ENCODE measurements around the gene CDKN1A. TPM values are rescaled to one million over a fixed set of nuclear protein-coding genes. Genes with fewer than 3 reads are reported as not detected.

CDKN1A gene
- total and polyA plus RNA-seq, 12 donors = 23.3 to 357 (median 61.2) TPM

DNA sequence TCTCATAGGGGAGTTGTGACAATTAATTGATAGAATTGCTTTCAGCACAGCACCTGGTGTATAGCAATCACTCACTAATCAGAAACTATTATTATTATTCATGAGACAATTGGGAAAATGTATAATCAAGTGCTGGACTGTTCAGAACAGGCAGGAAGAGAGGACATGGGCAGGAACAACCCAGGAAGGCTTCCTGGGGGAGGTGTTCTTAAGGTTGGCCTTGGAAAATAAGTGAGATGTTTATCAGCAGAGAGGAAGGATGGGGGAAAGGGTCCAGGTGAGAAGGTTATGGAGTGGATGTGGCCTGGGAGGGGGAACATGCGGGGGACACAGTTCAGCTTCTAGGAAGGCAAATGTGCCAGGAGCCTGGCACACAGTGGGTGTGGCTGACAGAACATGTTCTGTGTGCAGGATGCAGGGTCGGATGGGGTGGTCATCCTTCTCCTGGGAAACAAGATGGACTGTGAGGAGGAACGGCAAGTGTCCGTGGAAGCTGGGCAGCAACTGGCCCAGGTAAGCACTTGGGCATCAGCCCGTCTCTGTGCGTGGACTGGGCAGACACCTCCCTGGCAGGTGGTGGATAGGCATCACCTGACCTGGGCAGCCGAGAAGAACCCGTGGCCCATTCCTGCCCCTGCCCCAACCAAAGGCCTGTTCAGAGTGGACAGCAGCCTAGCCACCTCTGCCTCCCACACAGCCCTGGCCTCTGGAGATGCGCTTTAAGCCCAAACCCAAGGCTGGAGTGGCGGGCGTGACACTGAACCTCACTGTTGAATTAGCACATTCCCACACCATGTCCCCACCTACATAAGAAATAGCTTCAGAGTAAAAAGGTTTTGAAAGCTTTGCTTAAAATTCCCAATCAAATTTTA lies 50.0 kb downstream of the CDKN1A start:
- H3K4me1 ChIP-seq = peaks cover 0 to 33% (median 10%) of the 10 kb centered on the region in 9 donors
- DNase-seq = no peak
- 65 to 70% methylated on average over 11 of the region's 11 CpGs for WGBS, 2 donors
- H3K27me3 ChIP-seq = no peaks in the 10 kb centered on the region
- no peak for ATAC-seq
- H3K27ac ChIP-seq = peak overlapping the region in 1 of 10 donors; percentile 47
- H3K36me3 ChIP-seq = no peaks in the 10 kb centered on the region
- intact Hi-C loops (cut with DNase I) = loop anchor here in 2 of 10 donors (5.0 to 10.0 kb wide), 2 partner anchors 36 to 114 kb away; no protein-coding TSS in a partner anchor
- TF ChIP-seq, protein P1, sequence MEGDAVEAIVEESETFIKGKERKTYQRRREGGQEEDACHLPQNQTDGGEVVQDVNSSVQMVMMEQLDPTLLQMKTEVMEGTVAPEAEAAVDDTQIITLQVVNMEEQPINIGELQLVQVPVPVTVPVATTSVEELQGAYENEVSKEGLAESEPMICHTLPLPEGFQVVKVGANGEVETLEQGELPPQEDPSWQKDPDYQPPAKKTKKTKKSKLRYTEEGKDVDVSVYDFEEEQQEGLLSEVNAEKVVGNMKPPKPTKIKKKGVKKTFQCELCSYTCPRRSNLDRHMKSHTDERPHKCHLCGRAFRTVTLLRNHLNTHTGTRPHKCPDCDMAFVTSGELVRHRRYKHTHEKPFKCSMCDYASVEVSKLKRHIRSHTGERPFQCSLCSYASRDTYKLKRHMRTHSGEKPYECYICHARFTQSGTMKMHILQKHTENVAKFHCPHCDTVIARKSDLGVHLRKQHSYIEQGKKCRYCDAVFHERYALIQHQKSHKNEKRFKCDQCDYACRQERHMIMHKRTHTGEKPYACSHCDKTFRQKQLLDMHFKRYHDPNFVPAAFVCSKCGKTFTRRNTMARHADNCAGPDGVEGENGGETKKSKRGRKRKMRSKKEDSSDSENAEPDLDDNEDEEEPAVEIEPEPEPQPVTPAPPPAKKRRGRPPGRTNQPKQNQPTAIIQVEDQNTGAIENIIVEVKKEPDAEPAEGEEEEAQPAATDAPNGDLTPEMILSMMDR (IDR thresholded peaks at IDR 0.05) = no peak
- no peak overlapping the region for H3K4me3 ChIP-seq
- no peaks in the 10 kb centered on the region for H3K9me3 ChIP-seq

DNA sequence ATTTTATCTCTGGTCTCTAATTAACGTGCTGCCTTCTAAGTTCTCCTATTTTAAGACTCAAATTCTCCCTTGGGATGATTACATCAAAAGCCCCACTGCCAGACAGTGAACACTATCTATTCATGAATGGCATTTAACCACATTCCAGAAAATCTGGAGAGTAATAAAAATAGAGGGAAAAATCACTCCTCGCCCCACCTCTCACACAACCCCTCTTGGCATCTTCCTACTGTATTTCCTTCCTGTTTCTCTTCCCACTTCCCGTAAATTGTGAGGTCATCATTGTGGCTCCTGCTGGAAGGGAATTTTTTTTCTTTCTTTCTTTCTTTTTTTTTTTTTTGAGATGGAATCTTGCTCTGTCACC lies 50.6 kb downstream of the CDKN1A start:
- Histone ChIP-seq H3K4me1 (peaks cover 0 to 33% (median 10%) of the 10 kb centered on the region in 9 donors), H3K9me3 (no peaks in the 10 kb centered on the region), H3K27ac (peak overlapping the region in 1 of 10 donors; percentile 47), H3K27me3 (no peaks in the 10 kb centered on the region), H3K4me3 (no peak overlapping the region), H3K36me3 (no peaks in the 10 kb centered on the region)
- DNase-seq = no peak
- ATAC-seq = peak in 1 of 8 donors; percentile 37
- TF ChIP-seq, protein P1 (IDR thresholded peaks at IDR 0.05) = no peak
- 26 to 36% methylated on average over 3 of the region's 3 CpGs for whole genome bisulfite sequencing, 2 donors
- intact Hi-C loops (cut with DNase I) = loop anchor here in 2 of 10 donors (5.0 to 10.0 kb wide), 2 partner anchors 37 to 114 kb away; no protein-coding TSS in a partner anchor

DNA sequence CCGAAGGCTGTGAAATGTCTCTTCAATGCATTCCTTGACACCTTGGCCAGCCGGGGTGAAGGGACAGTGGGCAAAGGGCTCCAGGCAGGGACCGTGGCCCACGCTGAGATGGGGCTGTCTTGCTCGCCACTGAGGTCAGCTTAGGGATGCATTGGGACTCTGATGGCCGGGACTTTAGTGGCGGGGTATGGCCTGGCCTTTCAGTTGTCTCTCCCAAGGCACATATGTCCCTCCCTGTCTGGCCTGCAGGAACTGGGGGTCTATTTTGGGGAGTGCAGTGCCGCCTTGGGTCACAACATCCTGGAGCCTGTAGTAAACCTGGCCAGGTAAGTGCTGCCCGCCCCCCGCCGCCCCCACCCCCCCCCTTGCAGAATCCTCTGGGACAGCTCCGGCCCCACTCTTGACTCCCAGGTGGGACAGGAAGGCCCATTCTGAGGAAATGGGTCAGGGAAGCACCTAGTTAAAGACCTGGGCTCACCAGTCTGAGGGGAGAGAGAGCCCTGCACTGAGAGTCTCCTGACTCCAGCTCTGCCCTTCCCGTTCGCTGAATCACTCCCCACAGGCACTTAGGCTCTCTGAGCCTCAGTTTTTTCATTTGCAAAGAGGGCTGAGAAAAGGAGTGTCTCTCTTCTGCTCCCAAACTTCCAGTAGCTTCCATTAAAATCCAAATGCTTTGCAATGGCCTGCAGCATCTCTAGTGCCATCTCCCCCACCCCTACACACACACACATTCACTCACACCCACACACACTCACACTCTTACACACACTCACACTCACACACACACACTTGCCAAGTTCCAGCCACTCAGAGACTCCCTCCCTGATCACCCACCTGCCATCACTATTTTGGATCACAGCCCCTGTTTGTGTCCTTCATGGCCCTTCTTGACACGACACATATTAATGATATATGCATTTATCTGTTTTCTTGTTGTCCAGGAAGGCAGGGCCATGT lies 52.2 kb downstream of the CDKN1A start:
- no peak for DNase-seq
- intact Hi-C loops (cut with DNase I) = no loop called here
- TF ChIP-seq, protein P1 (IDR thresholded peaks at IDR 0.05) = no peak

More for the DNA sequence above, 52.2 kb downstream of the CDKN1A start:
- Histone ChIP-seq H3K4me1 (peaks cover 8 to 49% (median 23%) of the 10 kb centered on the region in 9 donors), H3K9me3 (no peaks in the 10 kb centered on the region), H3K27ac (no peak overlapping the region), H3K27me3 (no peaks in the 10 kb centered on the region), H3K36me3 (no peaks in the 10 kb centered on the region), H3K4me3 (no peak overlapping the region)
- ATAC-seq = no peak
- WGBS, 2 donors = 93 to 94% methylated on average over 15 of the region's 15 CpGs
